Islet precursor cell (in vitro differentiated cells): ENCODE data around the gene IL1A.

Source experiments
- DNase-seq: peaks from one replicate; pipeline ENCODE4 v3.0.0-alpha.2; 2018

The IL1A gene

GRCh38 chr2:112817082-112817689, 32.9 kb upstream of the IL1A start:
- no peak for DNase-seq

- peak; percentile 76 for DNase-seq
Measured at GRCh38 chr2:112814278-112814677, 30.0 kb upstream of the IL1A start.

GRCh38 chr2:112813280-112813966, 29.1 kb upstream of the IL1A start:
- DNase-seq = no peak

GRCh38 chr2:112812318-112813267, 28.3 kb upstream of the IL1A start:
- no peak for DNase-seq

- DNase-seq = no peak
Measured at GRCh38 chr2:112811841-112812306, 27.6 kb upstream of the IL1A start.

GRCh38 chr2:112811276-112811831, 27.1 kb upstream of the IL1A start:
- no peak for DNase-seq

- DNase-seq = no peak
Measured at GRCh38 chr2:112809112-112809511, 24.8 kb upstream of the IL1A start.

- no peak for DNase-seq
Measured at GRCh38 chr2:112807233-112807807, 23.0 kb upstream of the IL1A start.

- no peak for DNase-seq
Measured at GRCh38 chr2:112805542-112805941, 21.2 kb upstream of the IL1A start.

- DNase-seq = no peak
Measured at GRCh38 chr2:112803691-112804521, 19.6 kb upstream of the IL1A start.

- DNase-seq = no peak
Measured at GRCh38 chr2:112800881-112801583, 16.7 kb upstream of the IL1A start.

- no peak for DNase-seq
Measured at GRCh38 chr2:112798979-112799975, 15.0 kb upstream of the IL1A start.

- DNase-seq = no peak
Measured at GRCh38 chr2:112796486-112796885, 12.2 kb upstream of the IL1A start.

GRCh38 chr2:112795774-112796173, 11.5 kb upstream of the IL1A start:
- peak; percentile 89 for DNase-seq

- DNase-seq = no peak
Measured at GRCh38 chr2:112794841-112795240, 10.5 kb upstream of the IL1A start.

- no peak for DNase-seq
Measured at GRCh38 chr2:112794131-112794733, 9.9 kb upstream of the IL1A start.

- no peak for DNase-seq
Measured at GRCh38 chr2:112793449-112793978, 9.2 kb upstream of the IL1A start.

- no peak for DNase-seq
Measured at GRCh38 chr2:112792419-112792818, 8.1 kb upstream of the IL1A start.

GRCh38 chr2:112791693-112792230, 7.5 kb upstream of the IL1A start:
- no peak for DNase-seq
